K562 (cell line): Measurements from ENCODE around the gene SV2A. TPM values are rescaled to one million over a fixed set of nuclear protein-coding genes. Genes with fewer than 3 reads are reported as not detected.

ENCODE experiments used
- ATAC-seq: fragments of 200-7000 bp; cut with Tn5 transposase; 3 replicates; pipeline ENCODE4 v1.9.1; 2020; ENCODE audit warnings: moderate library complexity
- BruUV-seq: library from RNA; stranded (reverse); fragments of 400-500 nt; replicated peaks from 2 replicates; lab custom pipeline; 2021; lab: Mats Ljungman, UMichigan
- CTCF ChIA-PET: fragments of 300-600 bp; formaldehyde crosslinking; extraction: SDS; loops from one replicate; lab custom pipeline; 2021; ENCODE audit warnings: low intra/inter-chr PET ratio; lab: Yijun Ruan, JAX
- POLR2A ChIA-PET: fragments of 300-600, 350-650 bp; sonication (Branson Sonifier 250); formaldehyde crosslinking; extraction: SDS; loops from one replicate; lab custom pipeline; 2021; ENCODE audit warnings: antibody characterized with exemption, inconsistent platforms; lab: Yijun Ruan, JAX
- DNase-seq, 4 experiments: peaks; one replicate each; pipeline versions ENCODE4 v3.0.0 to v3.0.0-alpha.2; 2011 to 2018; ENCODE audit warnings: low spot score in 3 of 4, mixed read lengths in 3 of 4; ENCODE audit errors: extremely low read depth in 1 of 4
- FAIRE-seq: peaks from 2 replicates; lab custom pipeline; 2011; peaks lifted over from hg19 to GRCh38; lab: Jason Lieb, UNC
- H2AFZ ChIP-seq: 2 replicates; pipeline ENCODE4 v1.6.0; 2011; ENCODE audit warnings: low read depth, low read length, control low read depth, inconsistent platforms
- H3K27ac ChIP-seq: fragments of 200-600 bp; 3 replicates; pipeline ENCODE4 v1.8.0; 2011; ENCODE audit warnings: low read depth, mild to moderate bottlenecking, control low read depth, inconsistent platforms, low read length, moderate library complexity, mixed read lengths; ENCODE audit errors: extremely low read depth
- H3K27me3 ChIP-seq, 2 experiments: fragments of 300-600 bp in 1 of 2; 2 replicates in 1 of 2; 3 replicates in 1 of 2; pipeline versions ENCODE4 v1.6.0 to v1.8.0; 2011; ENCODE audit warnings: inconsistent platforms in 2 of 2, low read length in 2 of 2, mild to moderate bottlenecking in 1 of 2, mixed read lengths in 1 of 2, moderate library complexity in 1 of 2; ENCODE audit not compliant: control insufficient read depth in 2 of 2, insufficient read depth in 2 of 2
- H3K36me3 ChIP-seq: fragments of 300-600 bp; 3 replicates; pipeline ENCODE4 v1.8.0; 2011; ENCODE audit warnings: mild to moderate bottlenecking, low read length, inconsistent platforms; ENCODE audit not compliant: control insufficient read depth, insufficient read depth
- H3K4me1 ChIP-seq, 2 experiments: fragments of 200-600 bp in 1 of 2; replicated peaks in 1 of 2; 2 replicates in 1 of 2; 3 replicates in 1 of 2; pipeline versions ENCODE4 v1.5.1 to v1.8.0; 2011; ENCODE audit warnings: inconsistent platforms in 2 of 2, low read length in 2 of 2, mild to moderate bottlenecking in 1 of 2, mixed read lengths in 1 of 2, moderate library complexity in 1 of 2; ENCODE audit not compliant: control insufficient read depth in 2 of 2, insufficient read depth in 2 of 2
- H3K4me2 ChIP-seq: 2 replicates; pipeline ENCODE4 v1.6.1; 2011; ENCODE audit warnings: low read length, control low read depth, inconsistent platforms, mixed read lengths; ENCODE audit not compliant: insufficient read depth
- H3K4me3 ChIP-seq: fragments of 200-600 bp; sonication (generic), shearing (Covaris generic); 2 replicates; pipeline ENCODE4 v1.5.1; 2016; ENCODE audit warnings: control low read depth, inconsistent platforms
- H3K79me2 ChIP-seq: fragments of 200-600 bp; 3 replicates; pipeline ENCODE4 v1.8.0; 2011; ENCODE audit warnings: low read length, inconsistent platforms; ENCODE audit not compliant: control insufficient read depth, insufficient read depth
- H3K9ac ChIP-seq, 2 experiments: 2 replicates each; pipeline versions ENCODE4 v1.6.0 to v1.6.1; 2011; ENCODE audit warnings: low read depth in 2 of 2, low read length in 2 of 2, control low read depth in 1 of 2, inconsistent platforms in 1 of 2, mild to moderate bottlenecking in 1 of 2, mixed read lengths in 1 of 2; ENCODE audit not compliant: insufficient read depth in 1 of 2
- H3K9me1 ChIP-seq: one replicate; pipeline ENCODE4 v1.6.0; 2011; ENCODE audit warnings: inconsistent platforms, mild to moderate bottlenecking, low read length, moderate library complexity; ENCODE audit not compliant: control insufficient read depth, insufficient read depth
- H3K9me3 ChIP-seq: replicated peaks from 2 replicates; pipeline ENCODE4 v1.5.1; 2011; ENCODE audit warnings: low read depth, low read length, inconsistent platforms; ENCODE audit not compliant: control insufficient read depth, insufficient read depth
- H4K20me1 ChIP-seq: replicated peaks from 2 replicates; pipeline ENCODE4 v1.6.1; 2011; ENCODE audit warnings: low read length, inconsistent platforms, mixed read lengths; ENCODE audit not compliant: control insufficient read depth, insufficient read depth
- CC2D1A ChIP-seq: fragments of 450-650 bp; IDR thresholded peaks from 2 replicates; pipeline ENCODE4 v1.6.1; 2017; ENCODE audit warnings: mild to moderate bottlenecking
- DLX4 ChIP-seq: fragments of 250-450 bp; sonication (Bioruptor Pico); IDR thresholded peaks from 2 replicates; pipeline ENCODE4 v1.6.1; 2021; ENCODE audit warnings: mild to moderate bottlenecking
- HNRNPK ChIP-seq: fragments of 200-400 bp; formaldehyde crosslinking; IDR thresholded peaks from one replicate; pipeline ENCODE4 v1.6.1; 2018; ENCODE audit warnings: mild to moderate bottlenecking, low read depth, low read length; ENCODE audit not compliant: poor library complexity, severe bottlenecking
- LCOR ChIP-seq: sonication (generic); formaldehyde crosslinking; IDR thresholded peaks from 2 replicates; pipeline ENCODE4 v1.8.0; 2022; ENCODE audit warnings: mild to moderate bottlenecking, missing genetic modification reagents
- NEUROD1 ChIP-seq: fragments of 150-350 bp; IDR thresholded peaks from 2 replicates; pipeline ENCODE4 v1.6.1; 2014; ENCODE audit warnings: borderline replicate concordance, low read length, low read depth; ENCODE audit not compliant: partially characterized antibody
- NR4A1 ChIP-seq, 2 experiments: fragments of 250-450 bp in 1 of 2; fragments of 450-650 bp in 1 of 2; sonication (Bioruptor Pico) in 1 of 2; IDR thresholded peaks; 2 replicates each; pipeline versions ENCODE4 v1.4.0 to v1.6.1; 2016 to 2020; ENCODE audit warnings: mild to moderate bottlenecking in 2 of 2, missing compliant biosample characterization in 1 of 2, missing genetic modification characterization in 1 of 2, moderate library complexity in 1 of 2
- RAD21 ChIP-seq, 2 experiments: fragments of 250-450 bp in 1 of 2; fragments of 450-650 bp in 1 of 2; sonication (Bioruptor Pico) in 1 of 2; formaldehyde crosslinking in 1 of 2; IDR thresholded peaks in 1 of 2; conservative IDR thresholded peaks in 1 of 2; 2 replicates each; pipeline versions ENCODE4 v1.4.0 to v1.8.0; 2020 to 2022; ENCODE audit warnings: mild to moderate bottlenecking in 2 of 2, moderate library complexity in 1 of 2
- SP2 ChIP-seq: IDR thresholded peaks from 2 replicates; pipeline ENCODE4 v1.6.1; 2011; ENCODE audit warnings: mild to moderate bottlenecking, low read depth, low read length, moderate library complexity; ENCODE audit not compliant: poor library complexity, severe bottlenecking; ENCODE audit errors: extremely low read depth
- STAG1 ChIP-seq: sonication (generic); formaldehyde crosslinking; IDR thresholded peaks from 2 replicates; pipeline ENCODE4 v1.5.0; 2020; ENCODE audit warnings: missing genetic modification reagents, borderline replicate concordance
- VEZF1 ChIP-seq: fragments of 200-800 bp; sonication (Bioruptor generic); IDR thresholded peaks from 2 replicates; pipeline ENCODE4 v1.6.1; 2017; ENCODE audit warnings: missing genetic modification characterization, missing compliant biosample characterization
- ZNF263 ChIP-seq: sonication (generic); formaldehyde crosslinking; IDR thresholded peaks from 2 replicates; pipeline ENCODE4 v1.8.0; 2022; ENCODE audit warnings: mild to moderate bottlenecking, missing genetic modification reagents, borderline replicate concordance
- WGBS: fragments of 100-300 bp; shearing (Covaris generic); methylation state at CpG from one replicate; pipeline ENCODE4 v1.1.6; 2016; ENCODE audit warnings: low coverage, mixed read lengths; ENCODE audit not compliant: insufficient coverage; ENCODE audit errors: missing lambda C conversion rate; 5-methylcytosine and 5-hydroxymethylcytosine counted together
- in situ Hi-C: fragments of 300-500 bp; cut with MboI; formaldehyde crosslinking; loops from 4 replicates; pipeline ENCODE4 v1.15.0; 2018; ENCODE audit warnings: inconsistent platforms, mixed read lengths
- intact Hi-C: fragments of 100-400 bp; cut with micrococcal nuclease; formaldehyde crosslinking; loops from 2 replicates; pipeline ENCODE4 v1.14.2; 2022
- polyA plus RNA-seq, 8 experiments: library from polyadenylated mRNA; depleted of rRNA in 4 of 8; stranded (reverse) in 5 of 8; unstranded in 3 of 8; fragments of >200 nt; fragmentation: Nextera tagmentation in 2 of 8; fragmentation: Illumina TruSeq in 1 of 8; extraction: Ambion mirVana in 2 of 8; extraction: Trizol in 1 of 8; gene quantifications; 2 replicates each; pipeline versions ENCODE4 v1.2.1 to v1.2.3, GENCODE V29; 2011 to 2014; ENCODE audit warnings: inconsistent platforms in 1 of 8, missing spikeins in 1 of 8
- total RNA-seq, 7 experiments: library from RNA; depleted of rRNA in 6 of 7; stranded (reverse); fragments of >200 nt in 6 of 7; fragmentation: Illumina TruSeq in 2 of 7; extraction: Trizol in 2 of 7; gene quantifications; 2 replicates each; pipeline versions ENCODE4 v1.2.1 to v1.2.3, GENCODE V29; 2011 to 2021; ENCODE audit warnings: low replicate concordance in 1 of 7
- TF ChIP-seq, protein P1 (sequence below): fragments of 450-650 bp; IDR thresholded peaks from 2 replicates; pipeline ENCODE4 v1.6.1; 2016; ENCODE audit warnings: low read depth

SV2A gene
- total and polyA plus RNA-seq, 9 of the 15 experiments (the other 6 are each of a cell fraction or from before 2014, with no cell fraction given): 0.07 to 0.22 (median 0.11) TPM; not detected in 1

DNA sequence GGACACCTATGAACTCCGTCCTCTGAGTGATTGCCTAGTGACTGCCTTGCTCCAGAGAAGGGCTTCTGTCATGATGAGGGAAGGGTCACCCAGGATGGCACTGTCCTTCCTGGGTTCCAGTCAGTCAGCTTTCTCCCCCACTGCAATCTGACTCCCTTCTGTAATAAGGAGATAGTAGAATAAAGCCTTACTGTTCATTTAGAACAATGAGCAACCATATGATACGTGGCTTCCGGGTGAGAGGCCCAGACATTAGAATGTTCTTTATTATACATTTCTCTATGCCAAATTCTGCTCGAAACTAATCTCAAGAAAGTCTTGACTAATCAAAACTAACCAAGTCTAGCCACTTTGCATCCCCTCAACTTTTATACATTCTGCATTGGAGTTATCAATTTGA lies 27.6 kb upstream of the SV2A start:
- no TSS peak for BruUV-seq
- Histone ChIP-seq H3K9me3 (no peaks in the 10 kb centered on the region), H2AFZ (no peak overlapping the region), H3K9ac (no peak overlapping the region; a peak in 1 of 4 replicates), H3K27ac (no peak overlapping the region), H4K20me1 (no peaks in the 10 kb centered on the region), H3K4me2 (no peak overlapping the region), H3K4me1 (peaks cover 0 to under 1% of the 10 kb centered on the region in 2 experiments; a peak in 2 of 5 replicates), H3K27me3 (no peaks in the 10 kb centered on the region), H3K9me1 (no peaks in the 10 kb centered on the region), H3K79me2 (no peaks in the 10 kb centered on the region), H3K36me3 (peaks cover 47% of the 10 kb centered on the region), H3K4me3 (no peak overlapping the region)
- CTCF ChIA-PET: no interaction called here
- ATAC-seq (no peak), DNase-seq (no peak), FAIRE-seq (no peak)
- in situ Hi-C loops: no loop called here
- POLR2A ChIA-PET: interaction anchor here (0.7 kb wide), 1 partner anchor 96 kb away, joined by 3 read pairs; no protein-coding TSS in a partner anchor
- intact Hi-C loops: no loop called here
- WGBS: 89% methylated on average over 4 of the region's 4 CpGs
- TF ChIP-seq RAD21 (CRISPR knock-in tag; conservative IDR thresholded peaks at IDR 0.05 in 1 of 2, IDR thresholded peaks at IDR 0.05 in 1 of 2) (no peak), NEUROD1 (no peak), CC2D1A (no peak), LCOR (CRISPR knock-in tag) (no peak), DLX4 (no peak), STAG1 (CRISPR knock-in tag) (no peak), SP2 (no peak), ZNF263 (no peak), NR4A1 (CRISPR knock-in tag; IDR thresholded peaks at IDR 0.05) (no peak), NR4A1 (tag; IDR thresholded peaks at IDR 0.05) (no peak), HNRNPK (no peak), VEZF1 (CRISPR knock-in tag) (no peak)
- TF ChIP-seq, protein P1, sequence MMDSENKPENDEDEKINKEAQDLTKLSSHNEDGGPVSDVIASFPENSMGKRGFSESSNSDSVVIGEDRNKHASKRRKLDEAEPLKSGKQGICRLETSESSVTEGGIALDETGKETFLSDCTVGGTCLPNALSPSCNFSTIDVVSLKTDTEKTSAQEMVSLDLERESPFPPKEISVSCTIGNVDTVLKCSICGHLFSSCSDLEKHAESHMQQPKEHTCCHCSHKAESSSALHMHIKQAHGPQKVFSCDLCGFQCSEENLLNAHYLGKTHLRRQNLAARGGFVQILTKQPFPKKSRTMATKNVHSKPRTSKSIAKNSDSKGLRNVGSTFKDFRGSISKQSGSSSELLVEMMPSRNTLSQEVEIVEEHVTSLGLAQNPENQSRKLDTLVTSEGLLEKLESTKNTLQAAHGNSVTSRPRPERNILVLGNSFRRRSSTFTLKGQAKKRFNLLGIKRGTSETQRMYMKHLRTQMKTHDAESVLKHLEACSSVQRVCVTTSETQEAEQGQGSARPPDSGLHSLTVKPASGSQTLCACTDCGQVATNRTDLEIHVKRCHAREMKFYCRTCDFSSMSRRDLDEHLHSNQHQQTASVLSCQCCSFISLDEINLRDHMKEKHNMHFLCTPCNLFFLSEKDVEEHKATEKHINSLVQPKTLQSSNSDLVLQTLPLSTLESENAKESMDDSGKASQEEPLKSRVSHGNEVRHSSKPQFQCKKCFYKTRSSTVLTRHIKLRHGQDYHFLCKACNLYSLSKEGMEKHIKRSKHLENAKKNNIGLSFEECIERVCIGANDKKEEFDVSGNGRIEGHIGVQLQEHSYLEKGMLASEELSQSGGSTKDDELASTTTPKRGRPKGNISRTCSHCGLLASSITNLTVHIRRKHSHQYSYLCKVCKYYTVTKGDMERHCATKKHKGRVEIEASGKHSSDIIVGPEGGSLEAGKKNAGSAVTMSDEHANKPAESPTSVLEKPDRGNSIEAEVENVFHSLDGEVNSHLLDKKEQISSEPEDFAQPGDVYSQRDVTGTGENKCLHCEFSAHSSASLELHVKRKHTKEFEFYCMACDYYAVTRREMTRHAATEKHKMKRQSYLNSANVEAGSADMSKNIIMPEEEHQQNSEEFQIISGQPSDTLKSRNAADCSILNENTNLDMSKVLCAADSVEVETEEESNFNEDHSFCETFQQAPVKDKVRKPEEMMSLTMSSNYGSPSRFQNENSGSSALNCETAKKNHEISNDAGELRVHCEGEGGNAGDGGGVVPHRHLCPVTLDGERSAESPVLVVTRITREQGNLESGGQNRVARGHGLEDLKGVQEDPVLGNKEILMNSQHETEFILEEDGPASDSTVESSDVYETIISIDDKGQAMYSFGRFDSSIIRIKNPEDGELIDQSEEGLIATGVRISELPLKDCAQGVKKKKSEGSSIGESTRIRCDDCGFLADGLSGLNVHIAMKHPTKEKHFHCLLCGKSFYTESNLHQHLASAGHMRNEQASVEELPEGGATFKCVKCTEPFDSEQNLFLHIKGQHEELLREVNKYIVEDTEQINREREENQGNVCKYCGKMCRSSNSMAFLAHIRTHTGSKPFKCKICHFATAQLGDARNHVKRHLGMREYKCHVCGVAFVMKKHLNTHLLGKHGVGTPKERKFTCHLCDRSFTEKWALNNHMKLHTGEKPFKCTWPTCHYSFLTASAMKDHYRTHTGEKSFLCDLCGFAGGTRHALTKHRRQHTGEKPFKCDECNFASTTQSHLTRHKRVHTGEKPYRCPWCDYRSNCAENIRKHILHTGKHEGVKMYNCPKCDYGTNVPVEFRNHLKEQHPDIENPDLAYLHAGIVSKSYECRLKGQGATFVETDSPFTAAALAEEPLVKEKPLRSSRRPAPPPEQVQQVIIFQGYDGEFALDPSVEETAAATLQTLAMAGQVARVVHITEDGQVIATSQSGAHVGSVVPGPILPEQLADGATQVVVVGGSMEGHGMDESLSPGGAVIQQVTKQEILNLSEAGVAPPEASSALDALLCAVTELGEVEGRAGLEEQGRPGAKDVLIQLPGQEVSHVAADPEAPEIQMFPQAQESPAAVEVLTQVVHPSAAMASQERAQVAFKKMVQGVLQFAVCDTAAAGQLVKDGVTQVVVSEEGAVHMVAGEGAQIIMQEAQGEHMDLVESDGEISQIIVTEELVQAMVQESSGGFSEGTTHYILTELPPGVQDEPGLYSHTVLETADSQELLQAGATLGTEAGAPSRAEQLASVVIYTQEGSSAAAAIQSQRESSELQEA: no peak
